OCI-LY1 (cell line): ENCODE data around the gene CSNK2A3.

Source experiments
- EZH2 ChIP-seq: fragments of 200-600 bp; sonication (generic), shearing (Covaris generic); IDR thresholded peaks from 2 replicates; pipeline ENCODE4 v1.8.0; 2017; ENCODE audit warnings: borderline replicate concordance, mixed run types, mild to moderate bottlenecking, antibody characterized with exemption, low read length, moderate library complexity, mixed read lengths
- TF ChIP-seq, protein P1 (sequence below): fragments of 200-600 bp; sonication (generic), shearing (Covaris generic); IDR thresholded peaks from 2 replicates; pipeline ENCODE4 v1.5.1; 2017; ENCODE audit warnings: mild to moderate bottlenecking, antibody characterized with exemption, low read length, moderate library complexity, mixed read lengths

DNA sequence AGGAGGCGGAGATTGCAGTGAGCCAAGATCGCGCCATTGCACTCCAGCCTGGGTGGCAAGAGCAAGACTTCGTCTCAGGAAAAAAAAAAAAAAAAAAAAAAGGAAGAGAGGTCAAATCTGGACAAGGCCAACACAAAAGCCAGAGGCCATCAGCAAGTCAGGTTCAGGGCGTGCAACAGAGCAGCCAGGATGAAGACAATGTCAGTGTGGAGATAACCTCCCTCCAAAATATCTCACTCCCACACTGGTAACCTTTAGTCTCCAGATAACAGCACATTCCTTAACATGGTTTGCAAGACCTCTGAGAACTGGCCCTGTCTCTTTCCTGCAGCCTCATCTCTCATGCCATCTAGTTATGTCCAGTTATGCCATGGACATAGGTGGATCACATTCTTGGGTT lies 4.7 kb downstream of the CSNK2A3 start:
- TF ChIP-seq, protein P1, sequence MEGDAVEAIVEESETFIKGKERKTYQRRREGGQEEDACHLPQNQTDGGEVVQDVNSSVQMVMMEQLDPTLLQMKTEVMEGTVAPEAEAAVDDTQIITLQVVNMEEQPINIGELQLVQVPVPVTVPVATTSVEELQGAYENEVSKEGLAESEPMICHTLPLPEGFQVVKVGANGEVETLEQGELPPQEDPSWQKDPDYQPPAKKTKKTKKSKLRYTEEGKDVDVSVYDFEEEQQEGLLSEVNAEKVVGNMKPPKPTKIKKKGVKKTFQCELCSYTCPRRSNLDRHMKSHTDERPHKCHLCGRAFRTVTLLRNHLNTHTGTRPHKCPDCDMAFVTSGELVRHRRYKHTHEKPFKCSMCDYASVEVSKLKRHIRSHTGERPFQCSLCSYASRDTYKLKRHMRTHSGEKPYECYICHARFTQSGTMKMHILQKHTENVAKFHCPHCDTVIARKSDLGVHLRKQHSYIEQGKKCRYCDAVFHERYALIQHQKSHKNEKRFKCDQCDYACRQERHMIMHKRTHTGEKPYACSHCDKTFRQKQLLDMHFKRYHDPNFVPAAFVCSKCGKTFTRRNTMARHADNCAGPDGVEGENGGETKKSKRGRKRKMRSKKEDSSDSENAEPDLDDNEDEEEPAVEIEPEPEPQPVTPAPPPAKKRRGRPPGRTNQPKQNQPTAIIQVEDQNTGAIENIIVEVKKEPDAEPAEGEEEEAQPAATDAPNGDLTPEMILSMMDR: no peak
- no peak for TF ChIP-seq EZH2
